Esophagus squamous epithelium (tissue), 4 donors: Measurements from ENCODE around the gene PUM1.

Experiments
- CTCF ChIP-seq, 6 experiments: fragments of 450-650 bp in 4 of 6; fragments of 200-600 bp in 2 of 6; sonication (generic) in 2 of 6; IDR thresholded peaks; one replicate each; pipeline ENCODE4 v1.5.1; 2016 to 2019; ENCODE audit warnings: antibody characterized with exemption in 6 of 6, mild to moderate bottlenecking in 4 of 6, moderate library complexity in 4 of 6
- POLR2A ChIP-seq, 4 donors: fragments of 450-650 bp; IDR thresholded peaks; one replicate each; pipeline ENCODE4 v1.6.1; 2017; ENCODE audit warnings: antibody characterized with exemption in 4 of 4, mild to moderate bottlenecking in 4 of 4, moderate library complexity in 3 of 4

- TF ChIP-seq CTCF (IDR thresholded peaks at IDR 0.05) (no peak), POLR2A (IDR thresholded peaks at IDR 0.05) (no peak)
These were observed 1.3 kb downstream of the PUM1 start for GRCh38 chr1:31064111-31064717.
